Measurements from ENCODE around the gene CHI3L2. TPM values are rescaled to one million over a fixed set of nuclear protein-coding genes. Genes with fewer than 3 reads are reported as not detected.

CHI3L2 gene
- total RNA-seq, 1 experiment from 2014 or later = 1.4 TPM

DNA sequence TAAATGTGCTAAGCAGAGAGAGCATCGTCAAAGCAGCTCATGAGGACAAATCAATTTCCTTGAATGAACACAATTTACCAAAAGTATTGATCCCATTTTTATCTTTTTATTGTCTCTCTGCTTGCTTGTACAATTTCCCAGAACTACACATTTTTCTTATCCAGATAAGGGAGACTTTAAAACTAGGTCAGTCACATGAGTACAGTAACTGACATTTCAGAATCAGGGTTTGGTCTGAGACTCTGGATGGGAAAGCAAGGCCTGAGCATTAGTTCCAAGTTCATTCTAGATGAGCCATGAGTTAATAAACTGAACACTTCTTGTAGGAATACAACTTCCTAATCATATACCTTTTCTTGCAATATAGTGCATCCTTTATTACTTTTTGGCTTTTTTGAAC is 15.6 kb upstream of the CHI3L2 start:
- intact Hi-C loops (cut with micrococcal nuclease) = no loop called here
- Mint-ChIP-seq H3K27ac (ENCODE audit: low read depth, unreplicated experiment) (no peak overlapping the region), H3K36me3 (ENCODE audit: insufficient read depth, unreplicated experiment) (no peaks in the 10 kb centered on the region), H3K4me3 (ENCODE audit: unreplicated experiment) (no peak overlapping the region), H3K27me3 (ENCODE audit: insufficient read depth, unreplicated experiment) (peaks cover 12% of the 10 kb centered on the region), H3K4me1 (ENCODE audit: insufficient read depth, unreplicated experiment) (peaks cover 14% of the 10 kb centered on the region), H3K9me3 (ENCODE audit: unreplicated experiment) (no peaks in the 10 kb centered on the region)
- ChIA-PET POLR2A (interaction anchor here (1.3 kb wide), 1 partner anchor 72 kb away, joined by 3 read pairs; the partner anchor contains the start of genes CEPT1 and DRAM2), CTCF (interaction anchor here (0.6 to 2.8 kb wide), 3 partner anchors 11 to 182 kb away, joined by 3 to 12 read pairs (median 4); no protein-coding TSS in a partner anchor)
- no TSS peak for BruUV-seq (replicated peaks)
- DNase-seq (ENCODE audit: unreplicated experiment) = no peak
- TF ChIP-seq, protein P1, sequence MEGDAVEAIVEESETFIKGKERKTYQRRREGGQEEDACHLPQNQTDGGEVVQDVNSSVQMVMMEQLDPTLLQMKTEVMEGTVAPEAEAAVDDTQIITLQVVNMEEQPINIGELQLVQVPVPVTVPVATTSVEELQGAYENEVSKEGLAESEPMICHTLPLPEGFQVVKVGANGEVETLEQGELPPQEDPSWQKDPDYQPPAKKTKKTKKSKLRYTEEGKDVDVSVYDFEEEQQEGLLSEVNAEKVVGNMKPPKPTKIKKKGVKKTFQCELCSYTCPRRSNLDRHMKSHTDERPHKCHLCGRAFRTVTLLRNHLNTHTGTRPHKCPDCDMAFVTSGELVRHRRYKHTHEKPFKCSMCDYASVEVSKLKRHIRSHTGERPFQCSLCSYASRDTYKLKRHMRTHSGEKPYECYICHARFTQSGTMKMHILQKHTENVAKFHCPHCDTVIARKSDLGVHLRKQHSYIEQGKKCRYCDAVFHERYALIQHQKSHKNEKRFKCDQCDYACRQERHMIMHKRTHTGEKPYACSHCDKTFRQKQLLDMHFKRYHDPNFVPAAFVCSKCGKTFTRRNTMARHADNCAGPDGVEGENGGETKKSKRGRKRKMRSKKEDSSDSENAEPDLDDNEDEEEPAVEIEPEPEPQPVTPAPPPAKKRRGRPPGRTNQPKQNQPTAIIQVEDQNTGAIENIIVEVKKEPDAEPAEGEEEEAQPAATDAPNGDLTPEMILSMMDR (IDR thresholded peaks at IDR 0.05; ENCODE audit: unreplicated experiment) = no peak

DNA sequence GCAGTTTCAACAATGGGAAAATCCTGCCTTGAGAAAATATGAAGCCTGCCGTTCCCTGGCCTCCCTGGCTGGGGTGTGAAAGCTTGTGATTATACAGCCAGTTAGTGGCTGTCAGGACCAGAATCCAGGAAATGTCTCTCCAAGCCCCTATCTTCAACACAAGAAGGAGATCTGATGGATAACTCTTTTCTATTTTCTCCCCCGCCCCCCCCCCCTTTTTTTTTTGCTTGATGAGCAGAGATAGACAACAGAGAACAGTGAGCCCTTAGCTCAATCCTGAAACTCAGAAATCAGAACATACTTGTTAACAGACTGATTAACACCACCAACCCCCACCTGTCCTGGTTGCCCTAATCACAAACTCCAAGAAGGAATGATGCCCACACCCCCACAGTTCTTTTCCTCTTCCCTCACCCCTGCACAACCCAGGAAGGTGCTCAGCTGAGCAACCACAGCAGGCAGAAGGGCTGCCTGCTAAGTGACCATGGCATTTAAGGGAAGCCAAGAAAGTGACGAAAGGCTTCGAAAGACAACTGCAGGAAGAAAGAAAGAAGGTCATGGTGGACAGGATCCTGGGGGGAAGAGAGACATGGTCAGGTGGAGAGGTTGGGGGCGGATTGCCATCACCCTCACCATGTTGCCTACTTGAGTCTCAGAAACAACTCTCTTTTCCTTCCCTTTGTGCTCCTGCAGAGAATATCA is 14.7 kb upstream of the CHI3L2 start:
- Mint-ChIP-seq H3K36me3 (ENCODE audit: insufficient read depth, unreplicated experiment) (no peaks in the 10 kb centered on the region), H3K27me3 (ENCODE audit: insufficient read depth, unreplicated experiment) (peaks cover 12% of the 10 kb centered on the region), H3K9me3 (ENCODE audit: unreplicated experiment) (no peaks in the 10 kb centered on the region), H3K4me1 (ENCODE audit: insufficient read depth, unreplicated experiment) (peaks cover 14% of the 10 kb centered on the region), H3K4me3 (ENCODE audit: unreplicated experiment) (no peak overlapping the region), H3K27ac (ENCODE audit: low read depth, unreplicated experiment) (no peak overlapping the region)
- intact Hi-C loops (cut with micrococcal nuclease) = no loop called here
- TF ChIP-seq, protein P1 (IDR thresholded peaks at IDR 0.05; ENCODE audit: unreplicated experiment) = no peak
- ChIA-PET POLR2A (interaction anchor here (0.7 to 1.3 kb wide), 2 partner anchors 73 to 259 kb away, joined by 3 read pairs; partner anchors contain the start of genes CEPT1 and DRAM2), CTCF (interaction anchor here (0.6 to 2.8 kb wide), 3 partner anchors 8 to 182 kb away, joined by 4 to 12 read pairs (median 4); no protein-coding TSS in a partner anchor)
- no TSS peak for BruUV-seq (replicated peaks)
- DNase-seq (ENCODE audit: unreplicated experiment) = no peak

DNA sequence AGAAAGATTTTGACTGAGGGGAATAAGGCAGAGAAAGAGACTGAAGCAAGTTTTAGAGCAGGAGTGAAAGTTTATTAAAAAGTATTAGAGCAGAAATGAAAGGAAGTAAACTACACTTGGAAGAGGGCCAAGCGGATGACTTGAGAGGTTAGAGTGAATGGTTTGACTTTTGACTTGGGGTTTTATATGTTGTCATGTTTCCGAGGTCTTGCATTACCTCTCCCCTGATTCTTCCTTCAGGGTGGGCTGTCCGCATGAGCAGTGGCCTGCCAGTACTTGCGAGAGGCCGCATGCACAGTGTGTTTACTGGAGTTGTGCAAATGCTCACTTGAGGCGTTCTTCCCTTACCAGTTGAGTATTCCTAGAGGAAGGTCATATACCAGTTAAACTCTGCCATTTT is 14.1 kb upstream of the CHI3L2 start:
- no peak for DNase-seq (ENCODE audit: unreplicated experiment)
- Mint-ChIP-seq H3K9me3 (ENCODE audit: unreplicated experiment) (no peaks in the 10 kb centered on the region), H3K27me3 (ENCODE audit: insufficient read depth, unreplicated experiment) (peaks cover 6% of the 10 kb centered on the region), H3K4me1 (ENCODE audit: insufficient read depth, unreplicated experiment) (peaks cover 14% of the 10 kb centered on the region), H3K27ac (ENCODE audit: low read depth, unreplicated experiment) (no peak overlapping the region), H3K4me3 (ENCODE audit: unreplicated experiment) (no peak overlapping the region), H3K36me3 (ENCODE audit: insufficient read depth, unreplicated experiment) (no peaks in the 10 kb centered on the region)
- intact Hi-C loops (cut with micrococcal nuclease) = no loop called here
- CTCF ChIA-PET = interaction anchor here (0.6 to 1.5 kb wide), 2 partner anchors 10 to 89 kb away, joined by 3 to 9 read pairs; no protein-coding TSS in a partner anchor
- POLR2A ChIA-PET = interaction anchor here (0.8 kb wide), 1 partner anchor 182 kb away, joined by 3 read pairs; no protein-coding TSS in a partner anchor
- no TSS peak for BruUV-seq (replicated peaks)
- TF ChIP-seq, protein P1 (IDR thresholded peaks at IDR 0.05; ENCODE audit: unreplicated experiment) = no peak

DNA sequence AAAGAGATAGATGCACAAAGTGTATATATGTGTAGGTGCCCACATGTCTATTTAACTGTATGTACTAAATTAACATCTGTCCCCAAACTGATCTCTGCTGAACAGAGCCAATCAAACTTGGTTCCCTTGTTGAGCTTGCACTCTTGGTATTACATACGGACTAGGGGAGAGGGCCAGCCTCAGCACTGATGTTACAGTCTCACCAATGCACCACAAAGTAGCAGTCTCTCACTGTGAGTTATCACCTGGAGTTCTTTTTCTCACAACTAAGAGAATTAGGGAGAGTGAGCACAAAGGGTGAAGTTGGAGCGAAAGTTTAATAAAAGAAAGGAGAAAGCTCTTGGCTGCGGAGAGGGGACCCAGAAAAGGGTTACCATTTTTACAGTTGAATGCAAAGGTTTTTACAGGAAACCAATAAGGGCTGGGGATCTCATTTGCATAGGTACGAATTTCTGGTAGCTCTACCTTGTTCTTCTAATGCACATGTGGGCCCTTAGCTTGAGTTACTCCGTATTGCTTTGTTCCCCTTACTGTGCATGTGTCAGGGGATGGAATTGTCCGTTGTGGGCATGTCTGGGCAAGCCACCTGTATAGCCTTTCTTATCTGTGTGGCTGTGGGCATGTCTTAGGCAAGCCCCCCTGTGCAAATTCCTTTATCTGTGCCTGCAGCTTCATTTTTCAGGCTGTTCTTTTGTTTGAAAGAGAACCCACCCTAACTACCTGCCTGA is 13.3 kb upstream of the CHI3L2 start:
- no peaks in the 10 kb centered on the region for H3K9me3 Mint-ChIP-seq (ENCODE audit: unreplicated experiment)
- peaks cover 14% of the 10 kb centered on the region for H3K4me1 Mint-ChIP-seq (ENCODE audit: insufficient read depth, unreplicated experiment)
- no peaks in the 10 kb centered on the region for H3K27me3 Mint-ChIP-seq (ENCODE audit: insufficient read depth, unreplicated experiment)
- no peak for DNase-seq (ENCODE audit: unreplicated experiment)
- CTCF ChIA-PET = interaction anchor here (0.6 to 1.5 kb wide), 6 partner anchors 9 to 1441 kb away, joined by 3 to 9 read pairs (median 4); no protein-coding TSS in a partner anchor
- H3K27ac Mint-ChIP-seq (ENCODE audit: low read depth, unreplicated experiment) = peak overlapping the region; percentile 91
- H3K4me3 Mint-ChIP-seq (ENCODE audit: unreplicated experiment) = no peak overlapping the region
- H3K36me3 Mint-ChIP-seq (ENCODE audit: insufficient read depth, unreplicated experiment) = no peaks in the 10 kb centered on the region
- intact Hi-C loops (cut with micrococcal nuclease) = no loop called here
- TF ChIP-seq, protein P1 (IDR thresholded peaks at IDR 0.05; ENCODE audit: unreplicated experiment) = no peak
- POLR2A ChIA-PET = interaction anchor here (0.5 to 1.8 kb wide), 6 partner anchors 14 to 234 kb away, joined by 3 to 8 read pairs (median 4); no protein-coding TSS in a partner anchor
- BruUV-seq (replicated peaks) = TSS peak; percentile 37
